ENCODE data around the gene ZNF277.

DNA sequence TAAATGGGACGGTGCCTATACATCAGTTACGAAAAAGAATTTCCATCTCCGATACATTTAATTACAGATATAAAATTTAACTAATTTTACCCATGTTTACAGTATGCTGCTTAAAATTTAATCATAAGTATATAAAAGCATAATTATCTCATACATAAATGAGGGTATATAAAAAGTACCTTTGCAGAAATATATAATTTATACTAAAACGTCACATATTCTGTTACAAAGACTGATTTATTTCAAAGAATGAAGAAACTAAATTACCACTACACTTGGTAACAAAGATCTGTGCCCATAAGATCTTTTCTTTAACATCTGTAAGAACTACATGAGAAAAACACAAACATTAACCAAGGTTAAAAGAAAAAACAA is 3.1 kb upstream of the ZNF277 start:
- TF ChIP-seq CTCF (IDR thresholded peaks at IDR 0.05) (no peak), POLR2AphosphoS5 (IDR thresholded peaks at IDR 0.05) (no peak)
